Astrocyte (in vitro differentiated cells and primary cell): Measurements from ENCODE around the gene ARPIN. TPM values are rescaled to one million over a fixed set of nuclear protein-coding genes. Genes with fewer than 3 reads are reported as not detected.

Experiments used
- DNase-seq: peaks from one replicate; pipeline ENCODE4 v3.0.0-alpha.2; 2010; ENCODE audit warnings: low read depth
- FAIRE-seq: peaks from 2 replicates; lab custom pipeline; 2011; peaks lifted over from hg19 to GRCh38; lab: Jason Lieb, UNC
- H2AFZ ChIP-seq: 2 replicates; pipeline ENCODE4 v1.6.0; 2012; ENCODE audit warnings: low read depth, low read length, inconsistent platforms
- H3K27ac ChIP-seq: 2 replicates; pipeline ENCODE4 v1.5.1; 2011; ENCODE audit warnings: low read depth, low read length, inconsistent platforms
- H3K27me3 ChIP-seq: 2 replicates; pipeline ENCODE4 v1.6.0; 2011; ENCODE audit warnings: low read length, inconsistent platforms; ENCODE audit not compliant: insufficient read depth
- H3K36me3 ChIP-seq: 2 replicates; pipeline ENCODE4 v1.5.1; 2011; ENCODE audit warnings: low read length, inconsistent platforms; ENCODE audit not compliant: insufficient read depth
- H3K4me1 ChIP-seq: 2 replicates; pipeline ENCODE4 v1.5.1; 2011; ENCODE audit warnings: low read length, inconsistent platforms; ENCODE audit not compliant: insufficient read depth
- H3K4me2 ChIP-seq: 2 replicates; pipeline ENCODE4 v1.6.0; 2012; ENCODE audit warnings: low read length, inconsistent platforms
- H3K4me3 ChIP-seq: 2 replicates; pipeline ENCODE4 v1.5.1; 2011; ENCODE audit warnings: low read depth, mild to moderate bottlenecking, low read length, inconsistent platforms; ENCODE audit not compliant: insufficient read depth
- H3K79me2 ChIP-seq: 2 replicates; pipeline ENCODE4 v1.6.0; 2012; ENCODE audit warnings: mild to moderate bottlenecking, low read length, inconsistent platforms; ENCODE audit not compliant: insufficient read depth
- H3K9ac ChIP-seq: 2 replicates; pipeline ENCODE4 v1.6.0; 2012; ENCODE audit warnings: mild to moderate bottlenecking, low read length, inconsistent platforms
- H3K9me3 ChIP-seq: 2 replicates; pipeline ENCODE4 v1.5.1; 2012; ENCODE audit warnings: low read depth, mild to moderate bottlenecking, low read length, inconsistent platforms; ENCODE audit not compliant: insufficient read depth
- H4K20me1 ChIP-seq: 2 replicates; pipeline ENCODE4 v1.6.0; 2012; ENCODE audit warnings: low read length, inconsistent platforms; ENCODE audit not compliant: insufficient read depth
- H3K27ac Mint-ChIP-seq: one replicate; pipeline ENCODE4 v1.8.0; 2021; ENCODE audit warnings: mild to moderate bottlenecking, mixed read lengths; ENCODE audit not compliant: unreplicated experiment
- H3K27me3 Mint-ChIP-seq: one replicate; pipeline ENCODE4 v1.8.0; 2021; ENCODE audit warnings: low read depth, mixed read lengths; ENCODE audit not compliant: unreplicated experiment
- H3K36me3 Mint-ChIP-seq: one replicate; pipeline ENCODE4 v1.8.0; 2021; ENCODE audit warnings: low read depth, mixed read lengths; ENCODE audit not compliant: unreplicated experiment
- H3K4me1 Mint-ChIP-seq: one replicate; pipeline ENCODE4 v1.8.0; 2021; ENCODE audit warnings: low read depth, mixed read lengths; ENCODE audit not compliant: unreplicated experiment
- H3K4me3 Mint-ChIP-seq: one replicate; pipeline ENCODE4 v1.8.0; 2021; ENCODE audit warnings: mild to moderate bottlenecking, moderate library complexity, mixed read lengths; ENCODE audit not compliant: unreplicated experiment
- H3K9me3 Mint-ChIP-seq: one replicate; pipeline ENCODE4 v1.8.0; 2021; ENCODE audit warnings: mild to moderate bottlenecking, mixed read lengths; ENCODE audit not compliant: unreplicated experiment
- CTCF ChIP-seq: IDR thresholded peaks from 2 replicates; pipeline ENCODE4 v1.5.1; 2011; ENCODE audit warnings: low read depth, mild to moderate bottlenecking, inconsistent platforms, low read length, moderate library complexity; ENCODE audit not compliant: insufficient read depth
- EZH2 ChIP-seq: IDR thresholded peaks from 2 replicates; pipeline ENCODE4 v1.6.1; 2012; ENCODE audit warnings: mild to moderate bottlenecking, low read length, inconsistent platforms; ENCODE audit not compliant: insufficient read depth
- total RNA-seq: library from RNA; stranded (reverse); gene quantifications from 2 replicates; pipeline ENCODE4 v1.2.1, GENCODE V29; 2021

The ARPIN gene
- total RNA-seq, 1 donor from 2014 or later: 4.8 TPM

GRCh38 chr15:89900849-89901248 is 11.9 kb downstream of the ARPIN start:
- H3K36me3 Mint-ChIP-seq: peaks cover 14% of the 10 kb centered on the region
- peaks cover 3% of the 10 kb centered on the region for H3K9me3 Mint-ChIP-seq

GRCh38 chr15:89899951-89900567 is 12.7 kb downstream of the ARPIN start:
- Histone ChIP-seq H3K4me1 (no peaks in the 10 kb centered on the region), H3K9me3 (no peaks in the 10 kb centered on the region), H3K27ac (no peak overlapping the region), H3K79me2 (no peaks in the 10 kb centered on the region), H3K9ac (no peak overlapping the region), H3K4me3 (no peak overlapping the region), H3K27me3 (no peaks in the 10 kb centered on the region), H3K4me2 (no peak overlapping the region), H4K20me1 (no peaks in the 10 kb centered on the region), H2AFZ (no peak overlapping the region), H3K36me3 (peaks cover 2% of the 10 kb centered on the region)
- TF ChIP-seq EZH2 (no peak), CTCF (no peak)
- peaks cover 7% of the 10 kb centered on the region for H3K36me3 Mint-ChIP-seq
- FAIRE-seq (no peak), DNase-seq (no peak)
- H3K27ac Mint-ChIP-seq: no peak overlapping the region
- no peak overlapping the region for H3K4me3 Mint-ChIP-seq
- no peaks in the 10 kb centered on the region for H3K4me1 Mint-ChIP-seq
- H3K9me3 Mint-ChIP-seq: no peaks in the 10 kb centered on the region
- H3K27me3 Mint-ChIP-seq: no peaks in the 10 kb centered on the region

More at GRCh38 chr15:89900849-89901248, 11.9 kb downstream of the ARPIN start:
- H2AFZ ChIP-seq: no peak overlapping the region
- TF ChIP-seq CTCF: no peak
- no peak for TF ChIP-seq EZH2
- H3K27ac Mint-ChIP-seq: no peak overlapping the region
- H3K4me2 ChIP-seq: no peak overlapping the region
- peaks cover 2% of the 10 kb centered on the region for H3K36me3 ChIP-seq
- peaks cover 2% of the 10 kb centered on the region for H3K27me3 Mint-ChIP-seq
- H3K4me3 Mint-ChIP-seq: no peak overlapping the region
- no peak overlapping the region for H3K4me3 ChIP-seq
- H4K20me1 ChIP-seq: no peaks in the 10 kb centered on the region
- H3K9me3 ChIP-seq: no peaks in the 10 kb centered on the region
- H3K79me2 ChIP-seq: no peaks in the 10 kb centered on the region
- H3K27ac ChIP-seq: no peak overlapping the region
- H3K9ac ChIP-seq: no peak overlapping the region
- FAIRE-seq: no peak
- H3K4me1 ChIP-seq: no peaks in the 10 kb centered on the region
- no peaks in the 10 kb centered on the region for H3K27me3 ChIP-seq
- DNase-seq: no peak
- H3K4me1 Mint-ChIP-seq: no peaks in the 10 kb centered on the region

GRCh38 chr15:89899295-89899945 is 13.3 kb downstream of the ARPIN start:
- no peak overlapping the region for H3K27ac Mint-ChIP-seq
- no peak overlapping the region for H2AFZ ChIP-seq
- no peak overlapping the region for H3K27ac ChIP-seq
- no peak overlapping the region for H3K4me2 ChIP-seq
- FAIRE-seq (no peak), DNase-seq (no peak)
- no peaks in the 10 kb centered on the region for H3K4me1 Mint-ChIP-seq
- H3K9ac ChIP-seq: no peak overlapping the region
- no peak overlapping the region for H3K4me3 ChIP-seq
- H3K27me3 ChIP-seq: no peaks in the 10 kb centered on the region
- H3K9me3 ChIP-seq: no peaks in the 10 kb centered on the region
- H3K4me1 ChIP-seq: no peaks in the 10 kb centered on the region
- peaks cover 7% of the 10 kb centered on the region for H3K36me3 Mint-ChIP-seq
- H3K9me3 Mint-ChIP-seq: no peaks in the 10 kb centered on the region
- H3K4me3 Mint-ChIP-seq: no peak overlapping the region
- H3K27me3 Mint-ChIP-seq: no peaks in the 10 kb centered on the region
- H3K36me3 ChIP-seq: peaks cover 2% of the 10 kb centered on the region
- no peaks in the 10 kb centered on the region for H3K79me2 ChIP-seq
- H4K20me1 ChIP-seq: no peaks in the 10 kb centered on the region
- no peak for TF ChIP-seq CTCF
- TF ChIP-seq EZH2: no peak
